ENCODE measurements around the gene TMEM33. TPM values are rescaled to one million over a fixed set of nuclear protein-coding genes. Genes with fewer than 3 reads are reported as not detected.

The TMEM33 gene, protein sequence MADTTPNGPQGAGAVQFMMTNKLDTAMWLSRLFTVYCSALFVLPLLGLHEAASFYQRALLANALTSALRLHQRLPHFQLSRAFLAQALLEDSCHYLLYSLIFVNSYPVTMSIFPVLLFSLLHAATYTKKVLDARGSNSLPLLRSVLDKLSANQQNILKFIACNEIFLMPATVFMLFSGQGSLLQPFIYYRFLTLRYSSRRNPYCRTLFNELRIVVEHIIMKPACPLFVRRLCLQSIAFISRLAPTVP
- 27.6 to 51.8 TPM (median 46.1 TPM) in 5 replicates for total RNA-seq (2022; extraction: Qiagen RNA extraction; ENCODE audit: low read depth)

DNA sequence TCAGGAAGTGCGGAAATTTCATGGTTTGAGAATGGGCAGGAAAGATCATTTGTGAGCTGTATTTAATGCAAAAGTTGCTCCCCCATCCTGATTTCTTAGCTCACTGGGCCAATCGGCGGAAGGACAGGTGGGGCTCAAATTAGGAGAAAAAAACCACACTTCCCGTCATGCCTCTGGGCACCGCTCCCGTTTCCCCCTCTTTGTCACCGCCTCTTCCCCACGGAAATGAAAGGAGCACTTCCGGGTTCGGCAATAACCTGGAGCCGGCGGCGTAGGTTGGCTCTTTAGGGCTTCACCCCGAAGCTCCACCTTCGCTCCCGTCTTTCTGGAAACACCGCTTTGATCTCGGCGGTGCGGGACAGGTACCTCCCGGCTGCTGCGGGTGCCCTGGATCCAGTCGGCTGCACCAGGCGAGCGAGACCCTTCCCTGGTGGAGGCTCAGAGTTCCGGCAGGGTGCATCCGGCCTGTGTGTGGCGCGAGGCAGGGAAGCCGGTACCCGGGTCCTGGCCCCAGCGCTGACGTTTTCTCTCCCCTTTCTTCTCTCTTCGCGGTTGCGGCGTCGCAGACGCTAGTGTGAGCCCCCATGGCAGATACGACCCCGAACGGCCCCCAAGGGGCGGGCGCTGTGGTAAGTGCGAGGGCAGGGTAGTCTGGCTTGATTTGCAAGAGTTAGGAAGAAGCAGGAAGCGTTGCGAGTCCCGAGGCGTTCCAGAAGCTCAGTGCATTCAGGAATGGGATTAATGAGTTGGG, at the start of gene TMEM33:
Gene TMEM33, plus strand, starts transcription at position 529 of the 751 bp plus-strand sequence. Its CDS starts 56 bp downstream, at position 585.

DNA sequence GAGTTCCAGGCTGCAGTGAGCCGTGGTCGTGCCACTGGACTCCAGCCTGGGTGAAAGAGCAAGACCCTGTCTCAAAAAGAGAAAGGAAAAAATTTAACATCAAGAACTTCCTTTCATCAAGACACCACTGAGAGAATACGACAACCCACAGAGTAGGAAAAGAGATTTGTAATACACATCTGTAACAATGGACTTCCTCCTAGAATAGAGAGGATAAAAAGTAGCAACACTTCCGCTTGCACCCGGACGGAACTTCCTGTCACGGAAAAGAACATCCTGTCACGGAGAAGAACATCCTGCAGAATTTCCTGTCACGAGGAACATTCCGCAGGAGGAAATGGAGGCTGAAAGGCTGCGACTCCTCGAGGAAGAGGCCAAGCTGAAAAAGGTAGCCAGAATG, 46.2 kb downstream of the TMEM33 start, which contains the start of gene DCAF4L1:
Gene DCAF4L1, plus strand, starts transcription at position 301 of the 400 bp plus-strand sequence. Its CDS starts 37 bp downstream, at position 338.

DNA sequence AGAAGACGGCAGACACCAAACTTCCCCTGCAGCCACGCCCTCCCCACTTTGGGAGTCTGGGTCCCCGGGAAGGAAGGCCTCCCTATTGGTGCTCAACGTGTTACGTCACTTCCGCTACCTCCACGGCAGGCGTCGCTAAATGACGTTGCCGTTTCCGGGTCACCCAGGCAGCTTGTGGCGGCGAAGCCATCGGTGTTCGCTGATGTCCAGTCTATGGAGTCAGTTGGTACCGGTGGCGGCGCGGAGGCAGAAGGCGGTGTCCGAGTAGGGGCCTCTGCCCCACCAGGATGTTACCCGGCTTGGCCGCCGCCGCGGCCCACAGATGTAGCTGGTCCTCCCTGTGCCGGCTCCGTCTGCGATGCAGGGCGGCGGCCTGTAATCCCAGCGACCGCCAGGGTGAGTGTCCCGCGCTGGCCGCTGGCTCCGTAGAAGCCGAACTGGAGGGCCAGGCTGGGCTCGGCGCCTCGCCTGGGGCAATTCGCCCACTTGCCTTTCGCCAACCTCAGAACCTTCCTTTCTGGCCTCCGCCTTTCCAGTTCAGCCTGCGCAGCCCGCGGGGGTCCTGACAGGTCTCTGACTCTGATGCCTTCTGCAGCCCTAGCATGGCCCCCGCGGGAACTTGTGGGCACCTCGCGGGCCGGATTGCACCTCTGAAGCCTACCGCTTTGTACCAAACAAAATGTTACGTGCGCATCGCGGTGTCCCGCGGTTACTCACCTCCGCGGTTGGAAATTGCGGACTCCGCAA, 55.3 kb downstream of the TMEM33 start, which contains the start of gene SLC30A9:
Gene SLC30A9, plus strand, starts transcription at position 166 of the 747 bp plus-strand sequence. Its CDS starts 122 bp downstream, at position 288.

Other genes with a start within 250 kb of the TMEM33 start
- not detected in 5 replicates for gene PHOX2B, start 186.7 kb upstream of the TMEM33 start, total RNA-seq (2022; extraction: Qiagen RNA extraction; ENCODE audit: low read depth)
- gene DCAF4L1, start 46.3 kb downstream of the TMEM33 start, total RNA-seq (2022; extraction: Qiagen RNA extraction; ENCODE audit: low read depth) = 0.11 to 0.19 TPM (median 0.12 TPM) in 5 replicates
- 20.5 to 40.8 TPM (median 27.1 TPM) in 5 replicates for gene SLC30A9, start 55.1 kb downstream of the TMEM33 start, total RNA-seq (2022; extraction: Qiagen RNA extraction; ENCODE audit: low read depth)
- gene BEND4, start 217.2 kb downstream of the TMEM33 start, total RNA-seq (2022; extraction: Qiagen RNA extraction; ENCODE audit: low read depth) = not detected in 5 replicates

All from A549 treated with ZK216348 at 1 μM for 4 hours (cell line).